Measurements from ENCODE around the gene ARHGAP23. TPM values are rescaled to one million over a fixed set of nuclear protein-coding genes. Genes with fewer than 3 reads are reported as not detected.

The ARHGAP23 gene
- polyA plus RNA-seq, 1 donor from 2014 or later: 1.6 TPM

- Histone ChIP-seq H3F3A (ENCODE audit: insufficient read depth, low read length, poor library complexity, severe bottlenecking) (no peaks in the 10 kb centered on the region), H4K20me1 (ENCODE audit: insufficient read depth) (no peaks in the 10 kb centered on the region), H3K4me3 (ENCODE audit: low read length) (no peak overlapping the region), H3K79me2 (replicated peaks; ENCODE audit: insufficient read depth, low read length) (no peaks in the 10 kb centered on the region), H2AFZ (ENCODE audit: low read depth, low read length) (no peak overlapping the region), H3K9me3 (ENCODE audit: low read length) (no peaks in the 10 kb centered on the region), H3K36me3 (ENCODE audit: insufficient read depth, low read length) (no peaks in the 10 kb centered on the region), H3K9ac (ENCODE audit: low read length) (no peak overlapping the region), H3K4me2 (ENCODE audit: low read length) (no peak overlapping the region), H3K9me2 (ENCODE audit: insufficient read depth, low read length) (no peaks in the 10 kb centered on the region), H3K27ac (ENCODE audit: low read length) (no peak overlapping the region), H3K27me3 (ENCODE audit: insufficient read depth, low read depth, low read length) (no peaks in the 10 kb centered on the region)
- TF ChIP-seq EP300 (conservative IDR thresholded peaks at IDR 0.05; ENCODE audit: poor library complexity, severe bottlenecking): no peak
- TF ChIP-seq EZH2 (IDR thresholded peaks at IDR 0.05; ENCODE audit: borderline replicate concordance, insufficient read depth, low read length, poor library complexity, severe bottlenecking): no peak
- no peak for TF ChIP-seq TAF1 (IDR thresholded peaks at IDR 0.05; ENCODE audit: low read depth)
- TF ChIP-seq CTCF (IDR thresholded peaks at IDR 0.05; ENCODE audit: poor library complexity, severe bottlenecking): no peak
- no peak for TF ChIP-seq MXI1 (conservative IDR thresholded peaks at IDR 0.05; ENCODE audit: poor library complexity, severe bottlenecking)
- TF ChIP-seq SMC3 (conservative IDR thresholded peaks at IDR 0.05; ENCODE audit: poor library complexity): no peak
- TF ChIP-seq RAD21 (conservative IDR thresholded peaks at IDR 0.05): no peak
- TF ChIP-seq REST (IDR thresholded peaks at IDR 0.05; ENCODE audit: borderline replicate concordance): no peak
- no peak for TF ChIP-seq POLR2AphosphoS5 (IDR thresholded peaks at IDR 0.05)
These were observed 11.4 kb upstream of the ARHGAP23 start for GRCh38 chr17:38416840-38417209.

- Histone ChIP-seq H3K9me2 (ENCODE audit: insufficient read depth, low read length) (no peaks in the 10 kb centered on the region), H3K27me3 (ENCODE audit: insufficient read depth, low read depth, low read length) (no peaks in the 10 kb centered on the region), H3K9me3 (ENCODE audit: low read length) (no peaks in the 10 kb centered on the region), H3K79me2 (replicated peaks; ENCODE audit: insufficient read depth, low read length) (no peaks in the 10 kb centered on the region), H2AFZ (ENCODE audit: low read depth, low read length) (no peak overlapping the region), H3K9ac (ENCODE audit: low read length) (no peak overlapping the region), H3F3A (ENCODE audit: insufficient read depth, low read length, poor library complexity, severe bottlenecking) (no peaks in the 10 kb centered on the region), H3K36me3 (ENCODE audit: insufficient read depth, low read length) (no peaks in the 10 kb centered on the region), H3K4me3 (ENCODE audit: low read length) (no peak overlapping the region), H3K4me2 (ENCODE audit: low read length) (no peak overlapping the region), H3K27ac (ENCODE audit: low read length) (no peak overlapping the region), H4K20me1 (ENCODE audit: insufficient read depth) (no peaks in the 10 kb centered on the region)
- TF ChIP-seq RAD21 (conservative IDR thresholded peaks at IDR 0.05) (no peak), POLR2AphosphoS5 (IDR thresholded peaks at IDR 0.05) (no peak), CTCF (IDR thresholded peaks at IDR 0.05; ENCODE audit: poor library complexity, severe bottlenecking) (no peak), TAF1 (IDR thresholded peaks at IDR 0.05; ENCODE audit: low read depth) (no peak), REST (IDR thresholded peaks at IDR 0.05; ENCODE audit: borderline replicate concordance) (no peak), EP300 (conservative IDR thresholded peaks at IDR 0.05; ENCODE audit: poor library complexity, severe bottlenecking) (no peak), EZH2 (IDR thresholded peaks at IDR 0.05; ENCODE audit: borderline replicate concordance, insufficient read depth, low read length, poor library complexity, severe bottlenecking) (no peak), SMC3 (conservative IDR thresholded peaks at IDR 0.05; ENCODE audit: poor library complexity) (no peak), MXI1 (conservative IDR thresholded peaks at IDR 0.05; ENCODE audit: poor library complexity, severe bottlenecking) (no peak)
These were observed 10.9 kb upstream of the ARHGAP23 start for GRCh38 chr17:38417210-38417951.

Measured in neural cell (in vitro differentiated cells).